CD8-positive, alpha-beta memory T cell (primary cell): Measurements from ENCODE around the gene AGAP2. TPM values are rescaled to one million over a fixed set of nuclear protein-coding genes. Genes with fewer than 3 reads are reported as not detected.

ENCODE experiments used
- CTCF ChIA-PET: fragments of 350-600 bp; sonication (Branson Sonifier 250); formaldehyde crosslinking; loops from one replicate; lab custom pipeline; 2021; ENCODE audit warnings: antibody characterized with exemption; lab: Charles Lee
- POLR2A ChIA-PET: fragments of 350-600 bp; sonication (Branson Sonifier 250); formaldehyde crosslinking; loops from one replicate; lab custom pipeline; 2021; ENCODE audit warnings: antibody characterized with exemption; lab: Charles Lee
- DNase-seq, 5 donors: peaks; one replicate each; pipeline versions ENCODE4 v3.0.0 to v3.0.0-alpha.2; 2020 to 2022; ENCODE audit warnings: mixed read lengths in 1 of 5
- H3K27ac ChIP-seq: one replicate; pipeline ENCODE4 v1.7.0; 2013; ENCODE audit warnings: low read depth, mild to moderate bottlenecking, low read length, moderate library complexity
- H3K27me3 ChIP-seq: 2 replicates; pipeline ENCODE4 v1.7.0; 2013; ENCODE audit warnings: low read length, mild to moderate bottlenecking; ENCODE audit not compliant: insufficient read depth, poor library complexity, severe bottlenecking
- H3K36me3 ChIP-seq: 2 replicates; pipeline ENCODE4 v1.7.0; 2013; ENCODE audit warnings: mild to moderate bottlenecking, low read length, moderate library complexity; ENCODE audit not compliant: insufficient read depth
- H3K4me1 ChIP-seq: 2 replicates; pipeline ENCODE4 v1.7.0; 2013; ENCODE audit warnings: mild to moderate bottlenecking, low read length, moderate library complexity; ENCODE audit not compliant: insufficient read depth
- H3K4me3 ChIP-seq: 2 replicates; pipeline ENCODE4 v1.7.0; 2013; ENCODE audit warnings: mild to moderate bottlenecking, low read length
- H3K9me3 ChIP-seq: 2 replicates; pipeline ENCODE4 v1.7.0; 2013; ENCODE audit warnings: mild to moderate bottlenecking, low read length
- H3K27ac Mint-ChIP-seq, 8 donors: one replicate each; pipeline ENCODE4 v1.8.0; 2020 to 2021; ENCODE audit warnings: mixed read lengths in 8 of 8, mild to moderate bottlenecking in 6 of 8, inconsistent platforms in 3 of 8, moderate library complexity in 3 of 8
- H3K27me3 Mint-ChIP-seq, 2 donors: one replicate each; pipeline ENCODE4 v1.8.0; 2020 to 2021; ENCODE audit warnings: mixed read lengths in 2 of 2, mild to moderate bottlenecking in 1 of 2, moderate library complexity in 1 of 2
- H3K36me3 Mint-ChIP-seq, 3 donors: one replicate each; pipeline ENCODE4 v1.8.0; 2020 to 2021; ENCODE audit warnings: mixed read lengths in 3 of 3, inconsistent platforms in 1 of 3, mild to moderate bottlenecking in 1 of 3
- H3K4me1 Mint-ChIP-seq, 3 donors: one replicate each; pipeline ENCODE4 v1.8.0; 2020 to 2021; ENCODE audit warnings: mixed read lengths in 3 of 3, inconsistent platforms in 1 of 3, mild to moderate bottlenecking in 1 of 3
- H3K4me3 Mint-ChIP-seq, 7 donors: one replicate each; pipeline ENCODE4 v1.8.0; 2020 to 2021; ENCODE audit warnings: mixed read lengths in 7 of 7, mild to moderate bottlenecking in 6 of 7, moderate library complexity in 4 of 7, inconsistent platforms in 2 of 7
- H3K9me3 Mint-ChIP-seq, 5 donors: one replicate each; pipeline ENCODE4 v1.8.0; 2020 to 2022; ENCODE audit warnings: mixed read lengths in 5 of 5, mild to moderate bottlenecking in 3 of 5, moderate library complexity in 2 of 5, inconsistent platforms in 1 of 5
- polyA plus RNA-seq: library from polyadenylated mRNA; unstranded; fragments of 300-500 nt; fragmentation: Illumina TruSeq; gene quantifications from one replicate; pipeline ENCODE4 v1.2.3, GENCODE V29; 2021
- total RNA-seq, 2 experiments: library from RNA; stranded (reverse); gene quantifications; one replicate each; pipeline ENCODE4 v1.2.3, GENCODE V29; 2021

Gene AGAP2
- total and polyA plus RNA-seq, 3 experiments from 2014 or later = 6.4 to 31.7 (median 29.9) TPM

DNA sequence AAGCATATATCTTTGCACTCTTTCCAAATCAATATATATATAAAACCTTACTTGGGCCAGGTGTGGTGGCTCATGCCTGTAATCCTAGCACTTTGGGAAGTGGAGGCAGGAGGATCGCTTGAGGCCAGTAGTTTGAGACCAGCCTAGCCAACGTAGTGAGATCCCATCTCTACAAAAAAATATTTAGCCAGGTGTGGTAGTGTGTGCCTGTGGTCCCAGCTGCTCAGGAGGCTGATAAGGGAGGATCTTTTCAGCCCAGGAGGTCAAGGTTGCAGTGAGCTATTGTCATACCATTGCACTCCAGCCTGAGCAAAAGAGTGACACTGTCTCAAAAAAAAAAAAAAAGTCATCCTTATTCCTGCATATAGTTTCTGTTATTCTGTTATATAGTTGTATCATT, 30.2 kb downstream of the AGAP2 start:
- Mint-ChIP-seq H3K9me3 (peaks cover 5 to 9% (median 6%) of the 10 kb centered on the region in 5 donors), H3K27ac (no peak overlapping the region), H3K27me3 (peaks cover 0 to 1% of the 10 kb centered on the region in 2 donors), H3K4me1 (peaks cover 5 to 7% (median 6%) of the 10 kb centered on the region in 3 donors), H3K36me3 (peaks cover 23 to 68% (median 25%) of the 10 kb centered on the region in 3 donors), H3K4me3 (no peak overlapping the region)
- ChIA-PET CTCF (no interaction called here), POLR2A (interaction anchor here (0.7 kb wide), 1 partner anchor 180 kb away, joined by 5 read pairs; no protein-coding TSS in a partner anchor)
- Histone ChIP-seq H3K9me3 (peaks cover 3% of the 10 kb centered on the region), H3K4me3 (no peak overlapping the region), H3K27ac (no peak overlapping the region), H3K27me3 (no peaks in the 10 kb centered on the region), H3K36me3 (peaks cover 14% of the 10 kb centered on the region), H3K4me1 (no peaks in the 10 kb centered on the region)
- DNase-seq = no peak

DNA sequence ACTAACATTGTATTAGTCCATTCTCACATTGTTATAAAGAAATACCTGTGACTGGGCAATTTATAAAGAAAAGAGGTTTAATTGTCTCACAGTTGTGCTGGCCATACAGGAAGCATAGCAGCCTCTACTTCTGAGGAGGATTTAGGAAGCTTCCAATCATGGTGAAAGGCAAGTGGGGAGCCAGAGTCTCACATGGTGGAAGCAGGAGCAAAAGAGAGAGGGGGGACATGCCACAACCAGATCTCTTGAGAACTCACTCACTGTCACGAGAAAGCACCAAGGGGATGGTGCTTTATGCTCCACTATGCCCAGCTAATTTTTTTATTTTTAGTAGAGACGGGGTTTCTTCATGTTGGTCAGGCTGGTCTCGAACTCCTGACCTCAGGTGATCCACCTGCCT, 31.3 kb downstream of the AGAP2 start:
- Histone ChIP-seq H3K27me3 (no peaks in the 10 kb centered on the region), H3K36me3 (peaks cover 15% of the 10 kb centered on the region), H3K4me1 (no peaks in the 10 kb centered on the region), H3K27ac (no peak overlapping the region), H3K4me3 (no peak overlapping the region), H3K9me3 (peaks cover 3% of the 10 kb centered on the region)
- H3K9me3 Mint-ChIP-seq = peaks cover 5 to 9% (median 6%) of the 10 kb centered on the region in 5 donors
- no peak overlapping the region for H3K4me3 Mint-ChIP-seq
- POLR2A ChIA-PET = no interaction called here
- H3K36me3 Mint-ChIP-seq = peaks cover 30 to 70% (median 30%) of the 10 kb centered on the region in 3 donors
- CTCF ChIA-PET = interaction anchor here (0.8 kb wide), 1 partner anchor 13 kb away, joined by 3 read pairs; the partner anchor contains the start of gene OS9
- DNase-seq = no peak
- peaks cover 6 to 13% (median 10%) of the 10 kb centered on the region in 3 donors for H3K4me1 Mint-ChIP-seq
- peaks cover 0 to 1% of the 10 kb centered on the region in 2 donors for H3K27me3 Mint-ChIP-seq
- peak overlapping the region in 3 of 8 donors; percentile 31 to 48 (median 38) for H3K27ac Mint-ChIP-seq

DNA sequence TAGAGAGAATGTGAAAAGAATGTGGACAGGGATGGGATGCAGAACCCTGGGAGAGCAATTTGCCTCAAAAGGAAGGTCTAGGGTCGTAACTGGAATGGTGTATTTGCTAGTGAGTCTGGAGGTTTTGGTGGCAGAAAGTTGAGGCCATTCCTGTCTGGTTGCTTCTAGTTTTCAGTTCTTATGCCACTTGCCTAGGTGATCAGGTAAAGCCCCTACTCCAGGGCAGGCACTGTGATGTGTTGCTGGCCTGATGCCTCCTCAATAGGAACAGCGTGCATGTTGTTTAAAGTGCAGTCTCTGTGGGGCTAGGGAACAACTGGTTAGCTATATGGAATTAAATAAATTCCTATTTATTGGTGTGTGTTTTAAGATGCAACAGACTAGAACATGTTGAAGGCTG, 38.2 kb downstream of the AGAP2 start:
- peaks cover 5 to 9% (median 6%) of the 10 kb centered on the region in 5 donors for H3K9me3 Mint-ChIP-seq
- Histone ChIP-seq H3K4me1 (peaks cover 4% of the 10 kb centered on the region), H3K27ac (no peak overlapping the region), H3K9me3 (peaks cover 3% of the 10 kb centered on the region), H3K36me3 (peaks cover 35% of the 10 kb centered on the region), H3K27me3 (no peaks in the 10 kb centered on the region), H3K4me3 (no peak overlapping the region)
- peaks cover 31 to 83% (median 41%) of the 10 kb centered on the region in 3 donors for H3K36me3 Mint-ChIP-seq
- ChIA-PET CTCF (no interaction called here), POLR2A (no interaction called here)
- no peaks in the 10 kb centered on the region for H3K27me3 Mint-ChIP-seq
- peak overlapping the region in 1 of 7 donors; percentile 17 for H3K4me3 Mint-ChIP-seq
- no peak for DNase-seq
- H3K4me1 Mint-ChIP-seq = peaks cover 6 to 48% (median 37%) of the 10 kb centered on the region in 3 donors
- H3K27ac Mint-ChIP-seq = peak overlapping the region in 1 of 8 donors; percentile 52

DNA sequence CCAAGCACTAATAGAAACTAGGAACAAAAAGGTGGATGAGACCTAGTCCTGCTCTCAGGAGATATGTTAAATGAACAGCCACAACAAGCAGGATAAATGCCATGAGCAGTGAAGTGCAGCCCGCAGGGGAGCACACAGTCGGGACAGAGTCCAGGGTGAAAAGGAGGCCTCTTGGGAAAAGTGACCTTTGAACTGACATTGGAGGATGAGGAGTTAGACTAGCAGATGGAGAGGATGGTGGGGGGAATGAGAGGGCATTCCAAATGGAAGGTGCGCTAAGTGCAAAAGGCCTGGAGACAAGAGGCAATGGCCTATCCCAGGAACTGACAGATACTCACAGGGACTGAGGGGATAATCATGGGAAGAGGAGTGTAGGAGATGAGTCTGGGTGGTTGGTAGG, 40.1 kb downstream of the AGAP2 start:
- peaks cover 14% of the 10 kb centered on the region for H3K4me1 ChIP-seq
- POLR2A ChIA-PET = no interaction called here
- H3K9me3 ChIP-seq = no peaks in the 10 kb centered on the region
- Mint-ChIP-seq H3K27ac (peak overlapping the region in 2 of 8 donors; percentile 36 to 46), H3K27me3 (no peaks in the 10 kb centered on the region), H3K4me3 (peak overlapping the region in 2 of 7 donors; percentile 1 to 2), H3K9me3 (peaks cover 0 to 3% (median 0%) of the 10 kb centered on the region in 5 donors), H3K36me3 (peaks cover 16 to 67% (median 35%) of the 10 kb centered on the region in 3 donors), H3K4me1 (peaks cover 6 to 48% (median 37%) of the 10 kb centered on the region in 3 donors)
- H3K27me3 ChIP-seq = no peaks in the 10 kb centered on the region
- no peak overlapping the region for H3K4me3 ChIP-seq
- H3K36me3 ChIP-seq = peaks cover 26% of the 10 kb centered on the region
- H3K27ac ChIP-seq = no peak overlapping the region
- no peak for DNase-seq
- CTCF ChIA-PET = interaction anchor here (1.0 kb wide), 1 partner anchor 85 kb away, joined by 3 read pairs; the partner anchor contains the start of gene TSFM

DNA sequence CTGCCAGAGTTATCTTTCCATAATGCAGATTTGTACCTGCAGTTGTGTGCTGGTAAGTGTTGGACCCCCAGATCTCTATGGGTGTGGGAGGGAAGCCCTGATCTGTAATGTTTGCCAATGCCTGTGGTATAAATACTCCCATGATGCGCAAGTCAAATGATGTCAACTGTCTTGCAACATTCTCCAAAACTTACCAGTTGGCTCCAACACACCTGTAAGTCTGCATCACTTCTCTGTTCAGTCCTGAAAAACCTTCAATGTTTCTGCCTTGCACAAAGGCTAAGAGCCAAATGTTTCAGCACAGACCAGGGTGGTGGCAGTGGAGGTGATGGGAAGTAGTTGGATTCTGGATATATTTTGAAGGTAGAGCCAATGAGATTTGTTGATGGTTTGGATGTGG, 41.5 kb downstream of the AGAP2 start:
- Mint-ChIP-seq H3K36me3 (peaks cover 6 to 54% (median 28%) of the 10 kb centered on the region in 3 donors), H3K9me3 (no peaks in the 10 kb centered on the region), H3K4me1 (peaks cover 6 to 39% (median 32%) of the 10 kb centered on the region in 3 donors), H3K4me3 (peak overlapping the region in 1 of 7 donors; percentile 55), H3K27ac (peak overlapping the region in 3 of 8 donors; percentile 12 to 58 (median 43)), H3K27me3 (no peaks in the 10 kb centered on the region)
- no peaks in the 10 kb centered on the region for H3K9me3 ChIP-seq
- ChIA-PET POLR2A (no interaction called here), CTCF (no interaction called here)
- no peaks in the 10 kb centered on the region for H3K27me3 ChIP-seq
- DNase-seq = no peak
- no peak overlapping the region for H3K27ac ChIP-seq
- peaks cover 24% of the 10 kb centered on the region for H3K36me3 ChIP-seq
- peaks cover 18% of the 10 kb centered on the region for H3K4me1 ChIP-seq
- H3K4me3 ChIP-seq = no peak overlapping the region

DNA sequence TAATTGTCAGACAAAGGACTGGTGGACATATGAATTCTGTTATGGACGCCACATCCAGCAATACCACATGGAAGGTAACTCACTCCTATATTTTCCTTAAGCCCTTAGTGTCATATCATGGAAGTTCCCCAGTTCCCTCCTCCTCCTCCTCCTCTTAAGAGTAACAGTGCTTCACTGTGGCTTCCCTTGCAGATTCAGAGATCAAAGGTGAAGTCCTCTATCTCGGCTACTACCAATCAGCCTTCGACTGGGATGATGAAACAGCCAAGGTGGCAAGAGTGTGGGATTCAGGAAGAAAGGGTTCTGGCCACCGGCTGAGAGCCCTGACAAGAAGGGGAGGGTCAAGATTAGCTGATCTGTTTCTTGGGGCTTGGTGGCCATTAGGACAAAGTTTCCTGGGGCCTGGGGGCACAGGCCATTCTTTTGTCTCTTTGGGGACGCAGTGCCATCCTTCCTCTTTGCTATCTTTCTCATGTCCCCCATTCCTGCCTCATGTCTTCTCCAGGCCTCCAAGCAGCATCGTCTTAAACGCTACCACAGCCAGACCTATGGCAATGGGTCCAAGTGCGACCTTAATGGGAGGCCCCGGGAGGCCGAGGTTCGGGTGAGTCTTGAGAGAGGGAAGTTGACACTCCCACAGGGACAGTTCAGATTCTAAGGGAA, 42.6 kb downstream of the AGAP2 start:
- Histone ChIP-seq H3K9me3 (no peaks in the 10 kb centered on the region), H3K27ac (no peak overlapping the region), H3K36me3 (peaks cover 24% of the 10 kb centered on the region), H3K4me3 (no peak overlapping the region), H3K27me3 (no peaks in the 10 kb centered on the region), H3K4me1 (peaks cover 18% of the 10 kb centered on the region)
- peak overlapping the region in 5 of 7 donors; percentile 29 to 65 (median 44) for H3K4me3 Mint-ChIP-seq
- no peak for DNase-seq
- ChIA-PET CTCF (no interaction called here), POLR2A (no interaction called here)
- H3K36me3 Mint-ChIP-seq = peaks cover 6 to 50% (median 28%) of the 10 kb centered on the region in 3 donors
- no peaks in the 10 kb centered on the region for H3K9me3 Mint-ChIP-seq
- peaks cover 2 to 3% of the 10 kb centered on the region in 2 donors for H3K27me3 Mint-ChIP-seq
- peak overlapping the region in 4 of 8 donors; percentile 13 to 75 (median 28) for H3K27ac Mint-ChIP-seq
- peaks cover 6 to 38% (median 32%) of the 10 kb centered on the region in 3 donors for H3K4me1 Mint-ChIP-seq

DNA sequence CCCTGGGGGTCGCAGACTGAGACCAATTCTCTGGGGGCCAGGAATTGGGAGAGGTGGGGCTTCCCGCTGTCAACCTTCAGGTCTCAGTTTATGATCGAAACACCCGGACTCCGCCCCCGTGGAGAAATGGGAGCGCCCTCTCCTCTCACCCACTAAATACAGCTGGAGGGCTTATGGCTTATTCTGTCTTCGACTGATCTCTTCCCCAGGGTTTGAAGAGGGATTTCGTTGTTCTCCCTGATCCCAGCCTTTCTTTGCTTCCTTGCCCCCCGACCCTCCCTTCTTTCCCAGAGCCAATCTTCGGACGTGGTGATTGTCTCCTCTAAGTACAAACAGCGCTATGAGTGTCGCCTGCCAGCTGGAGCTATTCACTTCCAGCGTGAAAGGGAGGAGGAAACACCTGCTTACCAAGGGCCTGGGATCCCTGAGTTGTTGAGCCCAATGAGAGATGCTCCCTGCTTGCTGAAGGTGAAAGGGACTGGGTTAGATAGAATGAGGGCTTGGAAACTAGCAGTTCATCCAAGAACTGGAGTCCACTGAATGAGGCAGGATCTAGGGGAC, 44.0 kb downstream of the AGAP2 start:
- Histone ChIP-seq H3K27ac (peak overlapping the region; percentile 95), H3K27me3 (no peaks in the 10 kb centered on the region), H3K36me3 (peaks cover 24% of the 10 kb centered on the region), H3K9me3 (no peaks in the 10 kb centered on the region), H3K4me1 (peaks cover 18% of the 10 kb centered on the region), H3K4me3 (peak overlapping the region; percentile 99)
- DNase-seq = no peak
- Mint-ChIP-seq H3K36me3 (peaks cover 6 to 40% (median 26%) of the 10 kb centered on the region in 3 donors), H3K9me3 (no peaks in the 10 kb centered on the region), H3K4me3 (no peak overlapping the region), H3K27ac (no peak overlapping the region), H3K27me3 (peaks cover 3 to 10% of the 10 kb centered on the region in 2 donors), H3K4me1 (peaks cover 2 to 29% (median 21%) of the 10 kb centered on the region in 3 donors)
- POLR2A ChIA-PET = interaction anchor here (1.5 kb wide), 1 partner anchor 47 kb away, joined by 4 read pairs; no protein-coding TSS in a partner anchor
- CTCF ChIA-PET = interaction anchor here (0.8 to 2.0 kb wide), 4 partner anchors 12 to 74 kb away, joined by 3 to 8 read pairs (median 4); partner anchors contain the start of gene B4GALNT1
